BLaER1 (cell line): ENCODE results near the gene IGF1R.

Experiments
- H3K27ac ChIP-seq: shearing (Covaris generic); formaldehyde crosslinking; 2 replicates; pipeline ENCODE4 v1.8.1; 2022
- H3K27me3 ChIP-seq: shearing (Covaris generic); formaldehyde crosslinking; 2 replicates; pipeline ENCODE4 v1.8.1; 2022
- H3K36me3 ChIP-seq: shearing (Covaris generic); formaldehyde crosslinking; 2 replicates; pipeline ENCODE4 v1.8.1; 2022
- H3K4me1 ChIP-seq: shearing (Covaris generic); formaldehyde crosslinking; 2 replicates; pipeline ENCODE4 v1.8.1; 2022
- H3K4me2 ChIP-seq: shearing (Covaris generic); formaldehyde crosslinking; 2 replicates; pipeline ENCODE4 v1.8.1; 2022
- H3K4me3 ChIP-seq: shearing (Covaris generic); formaldehyde crosslinking; 2 replicates; pipeline ENCODE4 v1.8.1; 2022
- H3K9ac ChIP-seq: shearing (Covaris generic); formaldehyde crosslinking; 2 replicates; pipeline ENCODE4 v1.8.1; 2022
- H3K9me3 ChIP-seq: shearing (Covaris generic); formaldehyde crosslinking; 2 replicates; pipeline ENCODE4 v1.8.1; 2022
- H4K20me1 ChIP-seq: shearing (Covaris generic); formaldehyde crosslinking; 2 replicates; pipeline ENCODE4 v1.8.1; 2022
- Cebpa-rat ChIP-seq: shearing (Covaris generic); IDR thresholded peaks from 2 replicates; pipeline ENCODE4 v1.8.1; 2022

The IGF1R gene

GRCh38 chr15:98655732-98656131 lies 7.4 kb downstream of the IGF1R start:
- H3K4me2 ChIP-seq = peak overlapping the region; percentile 34
- H3K4me1 ChIP-seq = peaks cover 86% of the 10 kb centered on the region
- no peaks in the 10 kb centered on the region for H3K27me3 ChIP-seq
- no peaks in the 10 kb centered on the region for H3K9me3 ChIP-seq
- peak overlapping the region; percentile 19; the same call in 1 of the 2 replicates for H3K27ac ChIP-seq
- H3K9ac ChIP-seq = no peak overlapping the region
- peaks cover 98% of the 10 kb centered on the region for H4K20me1 ChIP-seq
- peaks cover 2% of the 10 kb centered on the region; the same call in 1 of the 2 replicates for H3K36me3 ChIP-seq
- TF ChIP-seq Cebpa-rat = no peak
- no peak overlapping the region for H3K4me3 ChIP-seq

- no peak overlapping the region for H3K27ac ChIP-seq
- peak overlapping the region; percentile 36 for H3K4me2 ChIP-seq
- peaks cover 100% of the 10 kb centered on the region for H4K20me1 ChIP-seq
- TF ChIP-seq Cebpa-rat = no peak
- H3K9me3 ChIP-seq = no peaks in the 10 kb centered on the region
- peaks cover 21% of the 10 kb centered on the region for H3K36me3 ChIP-seq
- H3K4me3 ChIP-seq = no peak overlapping the region
- H3K9ac ChIP-seq = no peak overlapping the region; the same call in 1 of the 2 replicates
- peaks cover 98% of the 10 kb centered on the region for H3K4me1 ChIP-seq
- no peaks in the 10 kb centered on the region for H3K27me3 ChIP-seq
These were observed 9.4 kb downstream of the IGF1R start for GRCh38 chr15:98657721-98658120.

GRCh38 chr15:98658831-98659699 lies 10.7 kb downstream of the IGF1R start:
- TF ChIP-seq Cebpa-rat = no peak
- Histone ChIP-seq H3K27ac (no peak overlapping the region), H4K20me1 (peaks cover 100% of the 10 kb centered on the region)

GRCh38 chr15:98660055-98660454 lies 11.7 kb downstream of the IGF1R start:
- Histone ChIP-seq H3K27me3 (no peaks in the 10 kb centered on the region), H3K9me3 (no peaks in the 10 kb centered on the region), H3K4me1 (peaks cover 98% of the 10 kb centered on the region), H3K36me3 (peaks cover 37% of the 10 kb centered on the region), H3K4me2 (peak overlapping the region; percentile 68), H3K9ac (peak overlapping the region; percentile 23; the same call in 1 of the 2 replicates), H3K4me3 (no peak overlapping the region), H3K27ac (no peak overlapping the region), H4K20me1 (peaks cover 100% of the 10 kb centered on the region)
- no peak for TF ChIP-seq Cebpa-rat

More at GRCh38 chr15:98658831-98659699, 10.7 kb downstream of the IGF1R start:
- H3K9me3 ChIP-seq = no peaks in the 10 kb centered on the region
- H3K4me2 ChIP-seq = peak overlapping the region; percentile 68
- H3K4me1 ChIP-seq = peaks cover 98% of the 10 kb centered on the region
- no peak overlapping the region for H3K4me3 ChIP-seq
- no peaks in the 10 kb centered on the region for H3K27me3 ChIP-seq
- H3K36me3 ChIP-seq = peaks cover 34% of the 10 kb centered on the region
- H3K9ac ChIP-seq = no peak overlapping the region

GRCh38 chr15:98663045-98663444 lies 14.7 kb downstream of the IGF1R start:
- no peaks in the 10 kb centered on the region for H3K27me3 ChIP-seq
- peak overlapping the region; percentile 48 for H3K4me2 ChIP-seq
- no peak for TF ChIP-seq Cebpa-rat
- H3K36me3 ChIP-seq = peaks cover 50% of the 10 kb centered on the region
- peak overlapping the region; percentile 35; the same call in 1 of the 2 replicates for H3K27ac ChIP-seq
- no peak overlapping the region for H3K4me3 ChIP-seq
- H4K20me1 ChIP-seq = peaks cover 100% of the 10 kb centered on the region
- H3K4me1 ChIP-seq = peaks cover 100% of the 10 kb centered on the region
- H3K9me3 ChIP-seq = no peaks in the 10 kb centered on the region
- H3K9ac ChIP-seq = no peak overlapping the region

GRCh38 chr15:98663606-98664005 lies 15.3 kb downstream of the IGF1R start:
- Histone ChIP-seq H3K27me3 (no peaks in the 10 kb centered on the region), H3K4me2 (peak overlapping the region; percentile 48), H3K9me3 (no peaks in the 10 kb centered on the region), H3K9ac (no peak overlapping the region), H3K4me3 (no peak overlapping the region), H3K36me3 (peaks cover 52% of the 10 kb centered on the region), H3K4me1 (peaks cover 100% of the 10 kb centered on the region), H4K20me1 (peaks cover 100% of the 10 kb centered on the region), H3K27ac (peak overlapping the region; percentile 35; the same call in 1 of the 2 replicates)
- no peak for TF ChIP-seq Cebpa-rat

GRCh38 chr15:98666441-98666840 lies 18.1 kb downstream of the IGF1R start:
- no peak overlapping the region for H3K9ac ChIP-seq
- H3K4me2 ChIP-seq = peak overlapping the region; percentile 48; the same call in 1 of the 2 replicates
- no peak overlapping the region for H3K4me3 ChIP-seq
- peaks cover 100% of the 10 kb centered on the region for H4K20me1 ChIP-seq
- no peaks in the 10 kb centered on the region for H3K27me3 ChIP-seq
- 0 out of 2 replicates have a peak, but pooled peaks cover 3% of the 10 kb centered on the region for H3K9me3 ChIP-seq
- no peak for TF ChIP-seq Cebpa-rat
- H3K4me1 ChIP-seq = peaks cover 100% of the 10 kb centered on the region
- no peak overlapping the region for H3K27ac ChIP-seq
- H3K36me3 ChIP-seq = peaks cover 70% of the 10 kb centered on the region

- Histone ChIP-seq H3K4me1 (peaks cover 98% of the 10 kb centered on the region), H3K9ac (no peak overlapping the region), H3K27ac (no peak overlapping the region), H3K9me3 (0 out of 2 replicates have a peak, but pooled peaks cover 3% of the 10 kb centered on the region), H3K4me2 (peak overlapping the region; percentile 52; the same call in 1 of the 2 replicates), H3K36me3 (peaks cover 72% of the 10 kb centered on the region), H3K4me3 (no peak overlapping the region), H3K27me3 (no peaks in the 10 kb centered on the region), H4K20me1 (peaks cover 100% of the 10 kb centered on the region)
- no peak for TF ChIP-seq Cebpa-rat
These were observed 18.5 kb downstream of the IGF1R start for GRCh38 chr15:98666841-98667240.

- no peak overlapping the region for H3K4me3 ChIP-seq
- H3K4me1 ChIP-seq = peaks cover 90% of the 10 kb centered on the region
- peak overlapping the region; percentile 52 for H3K4me2 ChIP-seq
- H3K27me3 ChIP-seq = no peaks in the 10 kb centered on the region
- H3K27ac ChIP-seq = no peak overlapping the region
- H3K9me3 ChIP-seq = 0 out of 2 replicates have a peak, but pooled peaks cover 3% of the 10 kb centered on the region
- no peak for TF ChIP-seq Cebpa-rat
- H4K20me1 ChIP-seq = peaks cover 100% of the 10 kb centered on the region
- peaks cover 67% of the 10 kb centered on the region for H3K36me3 ChIP-seq
- no peak overlapping the region; the same call in 1 of the 2 replicates for H3K9ac ChIP-seq
These were observed 19.3 kb downstream of the IGF1R start for GRCh38 chr15:98667521-98668179.
